HG03097 (cell line): ENCODE measurements around the gene CTNNA3.

Experiments used
- ATAC-seq: cut with Tn5 transposase; IDR thresholded peaks from one replicate; pipeline ENCODE4 v1.9.1; 2021; ENCODE audit not compliant: unreplicated experiment, low FRiP score

The CTNNA3 gene

GRCh38 chr10:66837335-66837734, 858.7 kb downstream of the CTNNA3 start:
- no peak for ATAC-seq

GRCh38 chr10:66836771-66837170, 859.2 kb downstream of the CTNNA3 start:
- ATAC-seq: no peak

- ATAC-seq: no peak
Observed at GRCh38 chr10:66836057-66836456, 859.9 kb downstream of the CTNNA3 start.

GRCh38 chr10:66835400-66835799, 860.6 kb downstream of the CTNNA3 start:
- no peak for ATAC-seq

- ATAC-seq: no peak
Observed at GRCh38 chr10:66834802-66835201, 861.2 kb downstream of the CTNNA3 start.

GRCh38 chr10:66833861-66834260, 862.1 kb downstream of the CTNNA3 start:
- ATAC-seq: no peak

- no peak for ATAC-seq
Observed at GRCh38 chr10:66832781-66833422, 863.1 kb downstream of the CTNNA3 start.

- no peak for ATAC-seq
Observed at GRCh38 chr10:66828957-66829356, 867.0 kb downstream of the CTNNA3 start.

- ATAC-seq: no peak
Observed at GRCh38 chr10:66827353-66827752, 868.6 kb downstream of the CTNNA3 start.

- no peak for ATAC-seq
Observed at GRCh38 chr10:66823301-66823700, 872.7 kb downstream of the CTNNA3 start.

GRCh38 chr10:66822801-66823200, 873.2 kb downstream of the CTNNA3 start:
- ATAC-seq: no peak

- ATAC-seq: no peak
Observed at GRCh38 chr10:66819691-66820090, 876.3 kb downstream of the CTNNA3 start.

GRCh38 chr10:66813122-66813521, 882.9 kb downstream of the CTNNA3 start:
- ATAC-seq: no peak

- no peak for ATAC-seq
Observed at GRCh38 chr10:66811211-66811610, 884.8 kb downstream of the CTNNA3 start.

- ATAC-seq: no peak
Observed at GRCh38 chr10:66809402-66809801, 886.6 kb downstream of the CTNNA3 start.

GRCh38 chr10:66805612-66806011, 890.4 kb downstream of the CTNNA3 start:
- no peak for ATAC-seq

GRCh38 chr10:66804962-66805361, 891.0 kb downstream of the CTNNA3 start:
- ATAC-seq: no peak

GRCh38 chr10:66803174-66803573, 892.8 kb downstream of the CTNNA3 start:
- ATAC-seq: no peak

GRCh38 chr10:66799474-66799873, 896.5 kb downstream of the CTNNA3 start:
- no peak for ATAC-seq

- ATAC-seq: no peak
Observed at GRCh38 chr10:66795866-66796265, 900.1 kb downstream of the CTNNA3 start.

GRCh38 chr10:66792441-66792840, 903.6 kb downstream of the CTNNA3 start:
- ATAC-seq: no peak

- ATAC-seq: no peak
Observed at GRCh38 chr10:66788178-66788987, 907.6 kb downstream of the CTNNA3 start.
